Liver (tissue), 3 donors: ENCODE measurements around the gene PRR5L.

Experiments
- ATF3 ChIP-seq: IDR thresholded peaks from 2 replicates; pipeline ENCODE4 v1.6.1; 2016; ENCODE audit warnings: antibody characterized with exemption
- FOXA1 ChIP-seq: IDR thresholded peaks from 2 replicates; pipeline ENCODE4 v1.6.1; 2016; ENCODE audit warnings: antibody characterized with exemption
- REST ChIP-seq: IDR thresholded peaks from 2 replicates; pipeline ENCODE4 v1.6.1; 2016; ENCODE audit warnings: antibody characterized with exemption, mild to moderate bottlenecking
- TAF1 ChIP-seq: conservative IDR thresholded peaks from 2 replicates; pipeline ENCODE4 v1.6.1; 2016; ENCODE audit warnings: antibody characterized with exemption, mild to moderate bottlenecking
- TF ChIP-seq, protein P1 (sequence below): fragments of 150-350 bp; IDR thresholded peaks from 2 replicates; pipeline ENCODE4 v1.5.1; 2017; ENCODE audit warnings: improper control_type of control experiment, low read depth, low read length; ENCODE audit not compliant: missing input control
- TF ChIP-seq, protein P2 (sequence below): IDR thresholded peaks from 2 replicates; pipeline ENCODE4 v1.6.1; 2016; ENCODE audit warnings: antibody characterized with exemption
- TF ChIP-seq, protein P3 (sequence below): IDR thresholded peaks from 2 replicates; pipeline ENCODE4 v1.6.1; 2016; ENCODE audit warnings: antibody characterized with exemption
- donor health status: healthy.
- donor health status: healthy.

- TF ChIP-seq, protein P1, sequence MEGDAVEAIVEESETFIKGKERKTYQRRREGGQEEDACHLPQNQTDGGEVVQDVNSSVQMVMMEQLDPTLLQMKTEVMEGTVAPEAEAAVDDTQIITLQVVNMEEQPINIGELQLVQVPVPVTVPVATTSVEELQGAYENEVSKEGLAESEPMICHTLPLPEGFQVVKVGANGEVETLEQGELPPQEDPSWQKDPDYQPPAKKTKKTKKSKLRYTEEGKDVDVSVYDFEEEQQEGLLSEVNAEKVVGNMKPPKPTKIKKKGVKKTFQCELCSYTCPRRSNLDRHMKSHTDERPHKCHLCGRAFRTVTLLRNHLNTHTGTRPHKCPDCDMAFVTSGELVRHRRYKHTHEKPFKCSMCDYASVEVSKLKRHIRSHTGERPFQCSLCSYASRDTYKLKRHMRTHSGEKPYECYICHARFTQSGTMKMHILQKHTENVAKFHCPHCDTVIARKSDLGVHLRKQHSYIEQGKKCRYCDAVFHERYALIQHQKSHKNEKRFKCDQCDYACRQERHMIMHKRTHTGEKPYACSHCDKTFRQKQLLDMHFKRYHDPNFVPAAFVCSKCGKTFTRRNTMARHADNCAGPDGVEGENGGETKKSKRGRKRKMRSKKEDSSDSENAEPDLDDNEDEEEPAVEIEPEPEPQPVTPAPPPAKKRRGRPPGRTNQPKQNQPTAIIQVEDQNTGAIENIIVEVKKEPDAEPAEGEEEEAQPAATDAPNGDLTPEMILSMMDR: no peak
- TF ChIP-seq REST: no peak
- no peak for TF ChIP-seq TAF1
- TF ChIP-seq, protein P2, sequence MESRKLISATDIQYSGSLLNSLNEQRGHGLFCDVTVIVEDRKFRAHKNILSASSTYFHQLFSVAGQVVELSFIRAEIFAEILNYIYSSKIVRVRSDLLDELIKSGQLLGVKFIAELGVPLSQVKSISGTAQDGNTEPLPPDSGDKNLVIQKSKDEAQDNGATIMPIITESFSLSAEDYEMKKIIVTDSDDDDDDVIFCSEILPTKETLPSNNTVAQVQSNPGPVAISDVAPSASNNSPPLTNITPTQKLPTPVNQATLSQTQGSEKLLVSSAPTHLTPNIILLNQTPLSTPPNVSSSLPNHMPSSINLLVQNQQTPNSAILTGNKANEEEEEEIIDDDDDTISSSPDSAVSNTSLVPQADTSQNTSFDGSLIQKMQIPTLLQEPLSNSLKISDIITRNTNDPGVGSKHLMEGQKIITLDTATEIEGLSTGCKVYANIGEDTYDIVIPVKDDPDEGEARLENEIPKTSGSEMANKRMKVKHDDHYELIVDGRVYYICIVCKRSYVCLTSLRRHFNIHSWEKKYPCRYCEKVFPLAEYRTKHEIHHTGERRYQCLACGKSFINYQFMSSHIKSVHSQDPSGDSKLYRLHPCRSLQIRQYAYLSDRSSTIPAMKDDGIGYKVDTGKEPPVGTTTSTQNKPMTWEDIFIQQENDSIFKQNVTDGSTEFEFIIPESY: no peak
- TF ChIP-seq, protein P3, sequence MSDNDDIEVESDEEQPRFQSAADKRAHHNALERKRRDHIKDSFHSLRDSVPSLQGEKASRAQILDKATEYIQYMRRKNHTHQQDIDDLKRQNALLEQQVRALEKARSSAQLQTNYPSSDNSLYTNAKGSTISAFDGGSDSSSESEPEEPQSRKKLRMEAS: no peak
- TF ChIP-seq ATF3: no peak
- TF ChIP-seq FOXA1: no peak
These were observed 160.1 kb downstream of the PRR5L start for GRCh38 chr11:36456156-36456555.
